Mesothelial cell of epicardium (in vitro differentiated cells): ENCODE data around the gene ALX4. TPM values are rescaled to one million over a fixed set of nuclear protein-coding genes. Genes with fewer than 3 reads are reported as not detected.

Source experiments
- DNase-seq, 2 experiments: peaks; one replicate each; pipeline ENCODE4 v3.0.0; 2021; ENCODE audit warnings: low spot score in 2 of 2; ENCODE audit not compliant: unreplicated experiment in 2 of 2
- H3K27ac Mint-ChIP-seq: 2 replicates; pipeline ENCODE4 v1.8.0; 2021; ENCODE audit warnings: mixed read lengths
- H3K27me3 Mint-ChIP-seq: 2 replicates; pipeline ENCODE4 v1.8.0; 2021; ENCODE audit warnings: low read depth, mixed read lengths
- H3K36me3 Mint-ChIP-seq: 2 replicates; pipeline ENCODE4 v1.8.0; 2021; ENCODE audit warnings: mixed read lengths
- H3K4me1 Mint-ChIP-seq: 2 replicates; pipeline ENCODE4 v1.8.0; 2021; ENCODE audit warnings: mixed read lengths
- H3K4me3 Mint-ChIP-seq: 2 replicates; pipeline ENCODE4 v1.8.0; 2021; ENCODE audit warnings: mild to moderate bottlenecking, moderate library complexity, mixed read lengths
- H3K9me3 Mint-ChIP-seq: 2 replicates; pipeline ENCODE4 v1.8.0; 2021; ENCODE audit warnings: mixed read lengths
- CTCF ChIP-seq: fragments of 200-600 bp; sonication (generic); IDR thresholded peaks from one replicate; pipeline ENCODE4 v1.5.0; 2021; ENCODE audit warnings: antibody characterized with exemption; ENCODE audit not compliant: unreplicated experiment
- total RNA-seq: library from RNA; stranded (reverse); gene quantifications from 3 replicates; pipeline ENCODE4 v1.2.1, GENCODE V29; 2021

Gene ALX4
- total RNA-seq, 1 donor from 2014 or later, result 5.5 TPM

GRCh38 chr11:44303401-44303938 lies 6.5 kb downstream of the ALX4 start:
- DNase-seq, result no peak
- peaks cover 95% of the 10 kb centered on the region for H3K27me3 Mint-ChIP-seq
- H3K36me3 Mint-ChIP-seq, result peaks cover 4% of the 10 kb centered on the region
- no peak overlapping the region for H3K4me3 Mint-ChIP-seq
- TF ChIP-seq CTCF, result no peak
- peaks cover 23% of the 10 kb centered on the region for H3K4me1 Mint-ChIP-seq
- H3K27ac Mint-ChIP-seq, result no peak overlapping the region
- H3K9me3 Mint-ChIP-seq, result no peaks in the 10 kb centered on the region

- no peak overlapping the region for H3K27ac Mint-ChIP-seq
- TF ChIP-seq CTCF, result no peak
- H3K4me1 Mint-ChIP-seq, result peaks cover 22% of the 10 kb centered on the region
- peaks cover 89% of the 10 kb centered on the region for H3K27me3 Mint-ChIP-seq
- no peak for DNase-seq
- peaks cover 4% of the 10 kb centered on the region for H3K36me3 Mint-ChIP-seq
- no peaks in the 10 kb centered on the region for H3K9me3 Mint-ChIP-seq
- no peak overlapping the region for H3K4me3 Mint-ChIP-seq
Observed at GRCh38 chr11:44301564-44302271, 8.2 kb downstream of the ALX4 start.

- H3K4me1 Mint-ChIP-seq, result peaks cover 17% of the 10 kb centered on the region
- peaks cover 87% of the 10 kb centered on the region for H3K27me3 Mint-ChIP-seq
- DNase-seq, result no peak
- TF ChIP-seq CTCF, result no peak
- peaks cover 4% of the 10 kb centered on the region for H3K36me3 Mint-ChIP-seq
- H3K9me3 Mint-ChIP-seq, result no peaks in the 10 kb centered on the region
- H3K27ac Mint-ChIP-seq, result no peak overlapping the region
- H3K4me3 Mint-ChIP-seq, result no peak overlapping the region
Observed at GRCh38 chr11:44300844-44301563, 8.9 kb downstream of the ALX4 start.

GRCh38 chr11:44298862-44299261 lies 11.1 kb downstream of the ALX4 start:
- H3K27me3 Mint-ChIP-seq, result peaks cover 71% of the 10 kb centered on the region
- no peak for DNase-seq
- no peak for TF ChIP-seq CTCF
- peaks cover 4% of the 10 kb centered on the region for H3K36me3 Mint-ChIP-seq
- H3K9me3 Mint-ChIP-seq, result no peaks in the 10 kb centered on the region
- H3K4me3 Mint-ChIP-seq, result no peak overlapping the region
- no peaks in the 10 kb centered on the region for H3K4me1 Mint-ChIP-seq
- H3K27ac Mint-ChIP-seq, result no peak overlapping the region

GRCh38 chr11:44290208-44290607 lies 19.7 kb downstream of the ALX4 start:
- no peak for TF ChIP-seq CTCF
- no peak for DNase-seq

More at GRCh38 chr11:44290208-44290607, 19.7 kb downstream of the ALX4 start:
- Mint-ChIP-seq H3K36me3 (no peaks in the 10 kb centered on the region), H3K4me1 (peaks cover 14% of the 10 kb centered on the region), H3K4me3 (no peak overlapping the region), H3K9me3 (no peaks in the 10 kb centered on the region), H3K27me3 (peaks cover 5% of the 10 kb centered on the region), H3K27ac (no peak overlapping the region)
